GM15510 (cell line): Measurements from ENCODE around the gene LATS2.

Experiments
- POLR2A ChIP-seq: IDR thresholded peaks from 3 replicates; pipeline ENCODE4 v1.6.1; 2011; ENCODE audit warnings: borderline replicate concordance; ENCODE audit not compliant: insufficient read length; ENCODE audit errors: extremely low read depth

The LATS2 gene

GRCh38 chr13:21061029-21061763 is at the start of gene LATS2:
Gene LATS2, minus strand, starts transcription at chr13:21061586. Its CDS starts 15,560 bp downstream, at chr13:21046026.
- peak; percentile 44 for TF ChIP-seq POLR2A

- no peak for TF ChIP-seq POLR2A
Observed at GRCh38 chr13:21109168-21109567, 47.8 kb upstream of the LATS2 start.

GRCh38 chr13:21106089-21106488 is 44.7 kb upstream of the LATS2 start:
- TF ChIP-seq POLR2A: no peak

- TF ChIP-seq POLR2A: no peak
Observed at GRCh38 chr13:21104199-21105019, 43.0 kb upstream of the LATS2 start.

DNA sequence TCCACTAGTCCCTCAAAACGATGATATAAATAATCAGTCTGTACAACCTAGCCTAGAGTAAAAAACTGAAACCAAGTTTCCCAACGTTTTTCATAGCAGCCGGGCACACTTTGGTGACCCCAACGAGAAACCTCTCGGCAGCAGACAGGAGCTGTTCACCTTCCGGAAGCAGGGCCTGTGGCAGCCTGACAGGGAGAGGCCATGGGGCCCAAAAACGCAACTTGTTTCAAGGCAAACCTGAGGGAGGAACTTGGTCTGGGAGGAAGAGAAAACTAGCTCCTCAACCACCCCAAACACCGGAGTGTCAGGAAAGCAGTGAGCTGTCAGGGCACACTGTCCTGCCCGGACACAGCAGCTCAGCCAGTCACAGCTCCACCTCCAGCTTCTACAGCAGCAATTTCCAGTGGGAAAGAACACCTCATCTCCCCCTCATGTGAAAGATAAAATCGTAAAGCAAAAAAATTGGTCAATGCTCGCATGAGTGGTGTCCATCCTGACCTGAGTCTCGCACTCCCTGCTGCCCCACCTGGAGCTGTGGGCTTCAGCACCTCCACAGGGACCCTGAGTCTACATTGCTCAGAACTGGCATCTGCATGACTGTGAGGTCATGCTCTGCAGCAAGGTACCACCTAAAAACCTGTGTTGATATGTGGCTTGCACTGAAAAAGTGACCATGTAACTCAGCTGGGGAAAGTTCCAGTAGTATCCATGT is 40.6 kb upstream of the LATS2 start:
- no peak for TF ChIP-seq POLR2A

DNA sequence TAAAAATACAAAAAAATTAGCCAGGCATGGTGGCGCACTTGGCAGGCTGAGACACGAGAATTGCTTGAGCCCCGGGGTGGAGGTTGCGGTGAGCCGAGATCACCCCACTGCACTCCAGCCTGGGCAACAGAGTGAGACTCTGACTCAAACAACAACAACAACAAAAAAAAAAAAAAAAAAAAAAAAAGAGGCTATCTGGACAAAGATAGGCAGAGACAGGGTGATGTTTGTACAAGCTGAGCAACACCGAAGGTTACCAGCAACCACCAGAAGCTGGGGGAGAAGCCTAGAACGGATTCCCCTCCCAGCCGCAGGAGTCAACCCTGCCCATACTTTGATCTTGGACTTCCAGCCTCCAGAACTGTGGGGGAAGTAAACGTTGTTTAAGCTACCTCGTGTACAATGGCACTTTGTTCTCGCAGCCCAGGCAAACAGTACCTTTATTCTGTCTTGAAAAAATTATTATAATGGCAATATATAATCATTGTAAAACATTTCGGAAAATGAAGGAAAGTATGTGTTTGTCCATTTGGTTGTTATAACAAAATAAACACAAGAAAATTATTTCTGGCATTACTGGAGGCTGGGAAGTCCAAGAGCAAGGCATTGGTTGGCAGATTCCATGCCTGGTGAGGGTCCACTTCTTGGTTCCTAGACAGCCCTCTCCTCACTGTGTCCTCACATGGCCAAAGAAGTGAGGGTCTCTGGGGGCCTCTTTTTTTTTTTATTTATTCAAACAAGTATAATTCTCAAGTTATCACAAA is 39.8 kb upstream of the LATS2 start:
- no peak for TF ChIP-seq POLR2A

GRCh38 chr13:21100211-21100610 is 38.8 kb upstream of the LATS2 start:
- TF ChIP-seq POLR2A: no peak

DNA sequence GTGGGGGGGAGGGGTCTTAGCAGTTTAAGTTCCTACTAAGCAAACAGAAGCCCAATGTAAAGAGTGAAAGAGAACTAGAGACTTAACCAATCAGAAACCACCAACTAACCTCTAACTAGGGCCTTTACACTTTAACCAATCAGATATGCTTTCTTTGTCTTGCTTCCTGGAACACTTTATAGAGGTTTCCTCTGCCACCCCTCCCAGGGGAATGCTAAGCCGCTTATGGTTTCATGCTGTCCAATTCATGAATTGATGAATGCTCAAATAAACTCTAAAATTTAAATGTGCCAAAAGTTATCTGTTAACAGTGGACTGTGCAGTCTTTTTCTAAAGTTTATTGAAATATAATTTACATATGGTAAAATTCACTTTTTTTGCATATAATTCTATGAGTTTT is 33.9 kb upstream of the LATS2 start:
- no peak for TF ChIP-seq POLR2A

DNA sequence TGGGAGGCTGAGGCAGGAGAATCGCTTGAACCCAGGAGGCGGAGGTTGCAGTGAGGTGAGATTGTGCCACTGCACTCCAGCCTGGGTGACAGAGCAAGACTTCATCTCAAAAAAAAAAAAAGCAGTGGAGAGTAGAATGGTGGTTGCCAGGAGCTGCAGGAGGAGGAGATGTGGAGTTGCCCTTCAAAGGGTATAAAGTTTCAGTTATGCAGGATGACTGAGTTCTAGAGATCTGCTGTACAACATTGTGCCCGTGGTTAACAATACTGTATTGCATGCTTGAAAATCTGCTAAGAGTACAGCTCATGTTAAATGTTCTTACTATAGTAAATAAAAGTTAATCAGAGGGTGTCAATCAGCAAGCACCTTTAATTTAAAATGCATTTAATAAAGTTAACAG is 28.4 kb upstream of the LATS2 start:
- TF ChIP-seq POLR2A: no peak

- no peak for TF ChIP-seq POLR2A
Observed at GRCh38 chr13:21088534-21088933, 27.1 kb upstream of the LATS2 start.

DNA sequence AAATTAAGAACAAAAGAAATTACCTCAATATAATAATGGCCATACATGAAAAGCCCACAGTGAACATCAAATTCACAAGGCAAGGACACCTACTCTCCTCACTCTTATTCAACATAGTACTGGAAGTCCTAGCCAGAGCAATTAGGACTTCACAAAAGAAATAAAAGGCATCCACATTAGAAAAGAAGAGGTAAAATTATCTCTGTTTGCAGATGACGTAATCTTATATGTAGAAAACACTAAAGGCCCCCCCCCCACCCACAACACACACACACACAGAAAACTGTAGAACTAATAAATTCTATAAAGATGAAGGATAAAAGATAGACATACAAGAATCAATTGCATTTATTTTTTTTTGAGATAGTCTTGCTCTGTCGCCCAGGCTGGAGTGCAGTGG is 25.5 kb upstream of the LATS2 start:
- TF ChIP-seq POLR2A: no peak

DNA sequence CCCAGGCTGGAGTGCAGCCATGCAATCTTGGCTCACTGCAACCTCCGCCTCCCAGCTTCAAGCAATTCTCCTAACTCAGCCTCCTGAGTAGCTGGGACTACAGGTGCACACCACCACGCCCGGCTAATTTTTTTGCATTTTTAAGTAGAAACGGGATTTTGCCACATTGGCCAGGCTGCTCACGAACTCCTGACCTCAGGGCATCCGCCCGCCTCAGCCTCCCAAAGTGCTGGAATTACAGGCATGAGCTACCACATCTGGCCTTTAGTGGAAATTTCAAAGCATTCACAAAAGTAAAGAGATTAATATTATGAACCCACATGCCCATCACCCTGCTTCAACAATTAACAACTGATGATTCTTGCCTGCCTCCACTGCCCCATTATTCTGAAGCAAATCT is 20.5 kb upstream of the LATS2 start:
- TF ChIP-seq POLR2A: no peak

GRCh38 chr13:21080593-21080891 is 19.2 kb upstream of the LATS2 start:
- no peak for TF ChIP-seq POLR2A

- no peak for TF ChIP-seq POLR2A
Observed at GRCh38 chr13:21079761-21080592, 18.6 kb upstream of the LATS2 start.
